ENCODE results near the gene LHFPL5.

DNA sequence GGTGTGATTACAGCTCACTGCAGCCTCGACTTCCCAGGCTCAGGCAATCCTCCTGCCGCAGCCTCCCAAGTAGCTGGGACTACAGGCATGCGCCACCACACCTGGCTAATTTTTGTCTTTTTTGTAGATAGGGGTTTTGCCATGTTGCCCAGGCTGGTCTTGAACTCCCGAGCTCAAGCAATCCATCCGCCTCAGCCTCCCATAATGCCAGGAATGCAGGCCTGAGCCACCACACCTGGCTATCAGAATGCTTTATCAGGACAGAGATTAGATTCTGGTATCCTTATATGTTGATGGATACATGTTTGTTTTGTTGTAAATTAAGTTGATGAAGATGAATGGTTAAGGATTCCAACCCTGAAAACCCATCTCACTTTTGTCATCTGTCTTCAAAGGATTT lies 24.2 kb downstream of the LHFPL5 start:
- no peak for TF ChIP-seq POLR2A (IDR thresholded peaks at IDR 0.05; ENCODE audit: insufficient read depth in 1 of 2, low read depth in 2 of 2, low read length in 2 of 2)
- TF ChIP-seq ZNF24 (IDR thresholded peaks at IDR 0.05), result no peak
- TF ChIP-seq TGIF2 (CRISPR knock-in tag; IDR thresholded peaks at IDR 0.05), result no peak
- TF ChIP-seq MAZ (IDR thresholded peaks at IDR 0.05; ENCODE audit: borderline replicate concordance, low read depth, low read length), result no peak
- no peak for TF ChIP-seq MAZ (CRISPR knock-in tag; IDR thresholded peaks at IDR 0.05; ENCODE audit: low read depth)
- TF ChIP-seq, protein P1, sequence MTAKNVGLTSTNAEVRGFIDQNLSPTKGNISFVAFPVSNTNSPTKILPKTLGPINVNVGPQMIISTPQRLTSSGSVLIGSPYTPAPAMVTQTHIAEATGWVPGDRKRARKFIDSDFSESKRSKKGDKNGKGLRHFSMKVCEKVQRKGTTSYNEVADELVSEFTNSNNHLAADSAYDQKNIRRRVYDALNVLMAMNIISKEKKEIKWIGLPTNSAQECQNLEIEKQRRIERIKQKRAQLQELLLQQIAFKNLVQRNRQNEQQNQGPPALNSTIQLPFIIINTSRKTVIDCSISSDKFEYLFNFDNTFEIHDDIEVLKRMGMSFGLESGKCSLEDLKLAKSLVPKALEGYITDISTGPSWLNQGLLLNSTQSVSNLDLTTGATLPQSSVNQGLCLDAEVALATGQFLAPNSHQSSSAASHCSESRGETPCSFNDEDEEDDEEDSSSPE (CRISPR knock-in tag; IDR thresholded peaks at IDR 0.05), result no peak
- no peak for TF ChIP-seq ZNF7 (CRISPR knock-in tag; IDR thresholded peaks at IDR 0.05)
- no peak for TF ChIP-seq MTA1 (CRISPR knock-in tag; IDR thresholded peaks at IDR 0.05; ENCODE audit: borderline replicate concordance)
- TF ChIP-seq ZNF3 (CRISPR knock-in tag; IDR thresholded peaks at IDR 0.05), result no peak
- TF ChIP-seq POLR2AphosphoS2 (IDR thresholded peaks at IDR 0.05; ENCODE audit: low read depth, low read length), result no peak
- no peak for TF ChIP-seq TAF1 (CRISPR knock-in tag; IDR thresholded peaks at IDR 0.05)
- no peak for TF ChIP-seq FOXK1 (CRISPR knock-in tag; IDR thresholded peaks at IDR 0.05; ENCODE audit: borderline replicate concordance, low read depth)
- TF ChIP-seq ZNF792 (CRISPR knock-in tag; IDR thresholded peaks at IDR 0.05), result no peak
- TF ChIP-seq ZC3H4 (CRISPR knock-in tag; IDR thresholded peaks at IDR 0.05; ENCODE audit: borderline replicate concordance), result no peak
- no peak for TF ChIP-seq MXI1 (IDR thresholded peaks at IDR 0.05; ENCODE audit: borderline replicate concordance, low read depth, low read length)
